ENCODE data around the gene PCAT6. TPM values are rescaled to one million over a fixed set of nuclear protein-coding genes. Genes with fewer than 3 reads are reported as not detected.

The PCAT6 gene
- total RNA-seq, 2 experiments from 2014 or later: 0.91 to 1.3 TPM

DNA sequence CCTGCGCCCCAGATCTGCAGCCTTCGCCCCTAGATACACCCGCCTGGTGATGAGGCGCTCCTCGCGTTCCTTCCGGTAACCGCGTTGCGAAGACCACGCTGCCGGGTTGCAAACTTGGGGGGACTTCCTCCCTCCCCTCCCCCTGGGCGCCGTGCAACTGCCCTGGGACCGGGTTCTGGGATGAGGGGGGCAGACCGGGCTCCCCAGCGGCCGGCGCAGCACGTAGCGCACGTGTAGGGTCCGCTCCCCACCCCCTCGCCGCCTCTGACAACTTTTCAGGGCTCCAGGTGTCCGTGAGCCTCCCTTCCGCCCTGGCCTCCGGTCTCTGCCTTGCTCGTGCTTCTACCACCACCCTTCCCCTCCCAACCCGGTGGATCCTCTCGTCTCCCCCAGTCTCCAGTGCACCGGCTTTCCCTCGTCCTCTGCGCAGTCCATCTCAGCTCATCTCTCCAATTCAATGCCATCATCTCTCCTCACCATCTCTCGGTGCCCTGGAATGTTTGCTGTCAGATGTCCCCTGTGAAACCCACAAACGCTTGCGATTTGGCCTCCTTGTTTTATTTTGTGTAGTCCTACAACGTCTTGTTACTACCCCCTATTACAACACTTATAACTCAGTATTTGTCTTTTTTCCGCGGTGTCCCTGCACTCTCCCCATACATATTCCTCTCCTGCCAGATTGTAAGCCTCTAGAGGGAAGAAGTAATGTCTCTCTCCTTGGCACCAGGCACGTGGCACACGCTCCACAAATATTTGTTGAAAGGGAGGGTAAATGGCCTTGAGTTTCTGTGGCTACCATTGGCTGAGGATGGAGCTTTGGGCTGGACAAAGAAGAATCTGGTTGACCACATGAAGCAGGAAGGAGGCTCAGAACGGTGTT, 782 bp downstream of the PCAT6 start:
- Histone ChIP-seq H3K27me3 (ENCODE audit: control insufficient read depth in 1 of 2, insufficient read depth in 2 of 2, low read length in 2 of 2) (no peaks in the 10 kb centered on the region), H3K9me3 (ENCODE audit: control insufficient read depth in 1 of 2, insufficient read depth in 1 of 2, low read length in 2 of 2) (no peaks in the 10 kb centered on the region), H3K4me3 (ENCODE audit: low read length) (peak overlapping the region; percentile 96), H3K36me3 (ENCODE audit: insufficient read depth, low read length) (no peaks in the 10 kb centered on the region), H3K27ac (ENCODE audit: low read depth in 1 of 2, low read length in 2 of 2) (no peak overlapping the region), H3K4me1 (ENCODE audit: insufficient read depth, low read length) (peaks cover 25% of the 10 kb centered on the region)
- H3K4me3 Mint-ChIP-seq: peak overlapping the region; percentile 90
- ATAC-seq (ENCODE audit: poor library complexity) (peak; percentile 5), DNase-seq (peak in 8 of 14 experiments; percentile 8 to 57 (median 22))
- H3K36me3 Mint-ChIP-seq (ENCODE audit: low read depth): peaks cover 13% of the 10 kb centered on the region
- no peaks in the 10 kb centered on the region for H3K27me3 Mint-ChIP-seq
- TF ChIP-seq, protein P1, sequence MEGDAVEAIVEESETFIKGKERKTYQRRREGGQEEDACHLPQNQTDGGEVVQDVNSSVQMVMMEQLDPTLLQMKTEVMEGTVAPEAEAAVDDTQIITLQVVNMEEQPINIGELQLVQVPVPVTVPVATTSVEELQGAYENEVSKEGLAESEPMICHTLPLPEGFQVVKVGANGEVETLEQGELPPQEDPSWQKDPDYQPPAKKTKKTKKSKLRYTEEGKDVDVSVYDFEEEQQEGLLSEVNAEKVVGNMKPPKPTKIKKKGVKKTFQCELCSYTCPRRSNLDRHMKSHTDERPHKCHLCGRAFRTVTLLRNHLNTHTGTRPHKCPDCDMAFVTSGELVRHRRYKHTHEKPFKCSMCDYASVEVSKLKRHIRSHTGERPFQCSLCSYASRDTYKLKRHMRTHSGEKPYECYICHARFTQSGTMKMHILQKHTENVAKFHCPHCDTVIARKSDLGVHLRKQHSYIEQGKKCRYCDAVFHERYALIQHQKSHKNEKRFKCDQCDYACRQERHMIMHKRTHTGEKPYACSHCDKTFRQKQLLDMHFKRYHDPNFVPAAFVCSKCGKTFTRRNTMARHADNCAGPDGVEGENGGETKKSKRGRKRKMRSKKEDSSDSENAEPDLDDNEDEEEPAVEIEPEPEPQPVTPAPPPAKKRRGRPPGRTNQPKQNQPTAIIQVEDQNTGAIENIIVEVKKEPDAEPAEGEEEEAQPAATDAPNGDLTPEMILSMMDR (IDR thresholded peaks at IDR 0.05): no peak
- intact Hi-C loops (cut with DNase I, micrococcal nuclease): loop anchor here (2.0 to 10.0 kb wide), 6 partner anchors 76 to 467 kb away; partner anchors contain the start of genes RABIF (in 2 of the 2), CYB5R1 (in 1 of the 2), KLHL12 (in 1 of the 2) and PPP1R12B (in 1 of the 2)
- POLR2A ChIA-PET: interaction anchor here (1.0 to 1.9 kb wide), 3 partner anchors 24 to 196 kb away, joined by 3 to 8 read pairs (median 6); partner anchors contain the start of genes RABIF and TMEM183A
- peaks cover 30% of the 10 kb centered on the region for H3K4me1 Mint-ChIP-seq (ENCODE audit: low read depth)
- no peaks in the 10 kb centered on the region for H3K9me3 Mint-ChIP-seq
- CTCF ChIA-PET: interaction anchor here (1.7 kb wide), 1 partner anchor 77 kb away, joined by 4 read pairs; the partner anchor contains the start of gene RABIF
- peak overlapping the region; percentile 80 for H3K27ac Mint-ChIP-seq

DNA sequence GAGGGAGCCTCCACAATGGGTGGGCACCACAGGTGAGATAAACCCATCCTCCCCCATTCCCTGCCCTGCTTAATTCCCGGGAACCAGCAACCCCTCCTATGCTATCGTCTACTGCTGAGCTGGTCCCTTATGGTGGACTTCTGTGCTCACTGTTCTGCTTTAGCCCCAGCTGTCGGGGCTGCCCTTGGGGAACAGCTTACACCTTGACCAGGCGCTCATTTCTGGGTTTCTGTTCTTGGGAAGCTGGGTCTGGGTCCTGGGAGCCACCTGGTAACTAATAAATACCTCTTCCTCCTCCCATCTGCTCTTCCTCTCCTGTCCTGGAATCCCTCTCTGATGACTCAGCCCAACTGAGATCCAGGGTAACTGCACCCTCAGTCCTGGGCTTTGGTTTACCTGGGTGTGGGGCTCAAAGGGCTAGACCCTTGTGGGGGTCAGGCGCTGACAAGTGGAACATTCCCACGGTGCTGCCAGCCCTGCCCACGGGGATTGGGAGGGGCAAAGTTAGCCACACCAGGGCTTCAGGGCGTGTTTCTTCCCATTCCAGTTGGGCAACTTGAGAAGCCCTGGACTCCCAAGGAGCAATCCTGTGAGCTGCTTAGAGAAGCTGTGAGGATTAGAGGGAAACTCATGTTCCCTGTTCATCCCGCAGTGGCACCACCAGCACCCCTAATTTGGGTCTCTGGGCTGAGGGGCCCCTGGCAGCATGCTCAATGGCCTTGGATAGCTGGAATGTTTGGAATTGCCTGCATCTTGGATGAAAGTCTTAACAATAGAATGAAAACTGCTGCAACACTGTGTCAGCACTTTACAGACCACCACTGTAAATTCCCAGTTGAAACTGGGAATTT, 1.6 kb downstream of the PCAT6 start:
- ATAC-seq (ENCODE audit: poor library complexity): no peak
- CTCF ChIA-PET: interaction anchor here (0.6 kb wide), 1 partner anchor 18 kb away, joined by 4 read pairs; no protein-coding TSS in a partner anchor
- intact Hi-C loops (cut with DNase I, micrococcal nuclease): loop anchor here (5.0 to 10.0 kb wide), 4 partner anchors 75 to 468 kb away; partner anchors contain the start of genes KLHL12 (in 1 of the 2), PPP1R12B (in 1 of the 2), RABIF (in 1 of the 2) and UBE2T (in 1 of the 2)

More for the DNA sequence above, 1.6 kb downstream of the PCAT6 start:
- no peaks in the 10 kb centered on the region for H3K9me3 Mint-ChIP-seq
- no peak overlapping the region for H3K27ac Mint-ChIP-seq
- TF ChIP-seq, protein P1 (IDR thresholded peaks at IDR 0.05): no peak
- H3K36me3 ChIP-seq (ENCODE audit: insufficient read depth, low read length): no peaks in the 10 kb centered on the region
- H3K4me3 ChIP-seq (ENCODE audit: low read length): no peak overlapping the region
- peak overlapping the region; percentile 90 for H3K4me3 Mint-ChIP-seq
- H3K9me3 ChIP-seq (ENCODE audit: control insufficient read depth in 1 of 2, insufficient read depth in 1 of 2, low read length in 2 of 2): no peaks in the 10 kb centered on the region
- peaks cover 13% of the 10 kb centered on the region for H3K36me3 Mint-ChIP-seq (ENCODE audit: low read depth)
- DNase-seq: no peak
- no peaks in the 10 kb centered on the region for H3K27me3 Mint-ChIP-seq
- POLR2A ChIA-PET: no interaction called here
- no peaks in the 10 kb centered on the region for H3K27me3 ChIP-seq (ENCODE audit: control insufficient read depth in 1 of 2, insufficient read depth in 2 of 2, low read length in 2 of 2)
- no peak overlapping the region for H3K27ac ChIP-seq (ENCODE audit: low read depth in 1 of 2, low read length in 2 of 2)
- H3K4me1 Mint-ChIP-seq (ENCODE audit: low read depth): peaks cover 29% of the 10 kb centered on the region
- H3K4me1 ChIP-seq (ENCODE audit: insufficient read depth, low read length): peaks cover 20% of the 10 kb centered on the region
